ENCODE measurements around the gene USP7. TPM values are rescaled to one million over a fixed set of nuclear protein-coding genes. Genes with fewer than 3 reads are reported as not detected.
"Not testable (repeated sequence)": the region's sequence is repeated elsewhere in the genome, so short reads cannot be mapped to it uniquely, and the experiment has no call there.

USP7 gene
- total RNA-seq, 1 donor from 2014 or later, result 27.9 TPM

- no peak for DNase-seq (ENCODE audit: low spot score)
These were observed 116.6 kb downstream of the USP7 start for GRCh38 chr16:8847145-8847544.

- DNase-seq (ENCODE audit: low spot score), result no peak
These were observed 117.2 kb downstream of the USP7 start for GRCh38 chr16:8846401-8846932.

GRCh38 chr16:8845699-8846298, 117.9 kb downstream of the USP7 start:
- no peak for DNase-seq (ENCODE audit: low spot score)

- not testable (repeated sequence) for DNase-seq (ENCODE audit: low spot score)
These were observed 120.4 kb downstream of the USP7 start for GRCh38 chr16:8843296-8843695.

Other genes with a start within 250 kb of the USP7 start
- 3.9 TPM for gene TMEM186, start 166.3 kb downstream of the USP7 start, total RNA-seq (ENCODE audit: insufficient read depth, low replicate concordance)
- 34.7 TPM for gene PMM2, start 166.1 kb downstream of the USP7 start, total RNA-seq (ENCODE audit: insufficient read depth, low replicate concordance)
- 98.7 TPM for gene CARHSP1, start 94.9 kb downstream of the USP7 start, total RNA-seq (ENCODE audit: insufficient read depth, low replicate concordance)
- gene LITAFD, start 81.6 kb downstream of the USP7 start, total RNA-seq (ENCODE audit: insufficient read depth, low replicate concordance), result 0.48 TPM
- 75.1 TPM for gene HAPSTR1, start 127.7 kb upstream of the USP7 start, total RNA-seq (ENCODE audit: insufficient read depth, low replicate concordance)